Rectal smooth muscle tissue (tissue), 1 donor: Measurements from ENCODE around the gene NEUROG3.
"Not testable (repeated sequence)": the region's sequence is repeated elsewhere in the genome, so short reads cannot be mapped to it uniquely, and the experiment has no call there.

Experiments
- H3K27ac ChIP-seq: one replicate; pipeline ENCODE4 v1.7.0; 2013; ENCODE audit warnings: low read depth, low read length, inconsistent platforms
- H3K27me3 ChIP-seq: one replicate; pipeline ENCODE4 v1.7.0; 2013; ENCODE audit warnings: low read length; ENCODE audit not compliant: control insufficient read depth, insufficient read depth
- H3K36me3 ChIP-seq: one replicate; pipeline ENCODE4 v1.7.0; 2013; ENCODE audit warnings: low read length; ENCODE audit not compliant: control insufficient read depth, insufficient read depth
- H3K4me1 ChIP-seq: one replicate; pipeline ENCODE4 v1.7.0; 2013; ENCODE audit warnings: low read length; ENCODE audit not compliant: control insufficient read depth, insufficient read depth
- H3K4me3 ChIP-seq: one replicate; pipeline ENCODE4 v1.7.0; 2013; ENCODE audit warnings: low read length
- H3K9ac ChIP-seq: one replicate; pipeline ENCODE4 v1.7.0; 2013; ENCODE audit warnings: low read length

The NEUROG3 gene

GRCh38 chr10:69568472-69569395 is 4.5 kb downstream of the NEUROG3 start:
- Histone ChIP-seq H3K9ac (no peak overlapping the region), H3K27me3 (peaks cover 32% of the 10 kb centered on the region), H3K4me3 (no peak overlapping the region), H3K36me3 (no peaks in the 10 kb centered on the region), H3K4me1 (no peaks in the 10 kb centered on the region), H3K27ac (no peak overlapping the region)

- H3K9ac ChIP-seq = no peak overlapping the region
- no peak overlapping the region for H3K27ac ChIP-seq
- H3K36me3 ChIP-seq = no peaks in the 10 kb centered on the region
- H3K27me3 ChIP-seq = peaks cover 29% of the 10 kb centered on the region
- H3K4me1 ChIP-seq = no peaks in the 10 kb centered on the region
- H3K4me3 ChIP-seq = no peak overlapping the region
These were observed 5.3 kb downstream of the NEUROG3 start for GRCh38 chr10:69567920-69568319.

GRCh38 chr10:69562731-69563254 is 10.4 kb downstream of the NEUROG3 start:
- H3K9ac ChIP-seq = no peak overlapping the region
- H3K27ac ChIP-seq = no peak overlapping the region
- H3K36me3 ChIP-seq = no peaks in the 10 kb centered on the region
- H3K27me3 ChIP-seq = peaks cover 8% of the 10 kb centered on the region
- H3K4me1 ChIP-seq = no peaks in the 10 kb centered on the region
- no peak overlapping the region for H3K4me3 ChIP-seq

GRCh38 chr10:69559525-69559924 is 13.7 kb downstream of the NEUROG3 start:
- Histone ChIP-seq H3K27me3 (peaks cover 7% of the 10 kb centered on the region), H3K4me3 (no peak overlapping the region), H3K36me3 (no peaks in the 10 kb centered on the region), H3K27ac (no peak overlapping the region), H3K9ac (no peak overlapping the region), H3K4me1 (no peaks in the 10 kb centered on the region)

GRCh38 chr10:69558559-69558958 is 14.7 kb downstream of the NEUROG3 start:
- peaks cover 7% of the 10 kb centered on the region for H3K27me3 ChIP-seq
- no peak overlapping the region for H3K4me3 ChIP-seq
- no peak overlapping the region for H3K9ac ChIP-seq
- no peaks in the 10 kb centered on the region for H3K36me3 ChIP-seq
- H3K27ac ChIP-seq = no peak overlapping the region
- no peaks in the 10 kb centered on the region for H3K4me1 ChIP-seq

DNA sequence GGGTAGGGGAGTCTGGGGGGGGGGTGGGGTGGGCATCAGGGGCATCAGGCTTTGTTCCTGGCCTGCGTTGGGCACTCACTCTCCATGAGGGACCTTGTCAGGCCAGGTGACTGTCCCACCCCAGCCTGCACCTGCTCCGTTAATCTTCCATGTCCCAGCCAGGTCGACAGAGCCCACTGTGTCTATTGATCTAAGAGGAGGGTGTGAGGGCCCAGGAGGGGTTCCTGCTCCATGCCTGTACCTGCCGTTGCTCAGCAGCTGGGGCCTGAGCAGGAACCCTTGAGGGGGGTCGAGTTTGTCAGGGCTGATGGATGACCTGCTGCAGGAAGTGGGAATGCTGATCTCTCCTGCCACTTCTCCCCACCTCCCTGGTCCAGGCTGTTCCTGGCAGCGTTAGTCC is 18.6 kb downstream of the NEUROG3 start:
- H3K27me3 ChIP-seq = peaks cover 7% of the 10 kb centered on the region
- H3K27ac ChIP-seq = no peak overlapping the region
- no peaks in the 10 kb centered on the region for H3K4me1 ChIP-seq
- no peak overlapping the region for H3K9ac ChIP-seq
- H3K36me3 ChIP-seq = no peaks in the 10 kb centered on the region
- H3K4me3 ChIP-seq = no peak overlapping the region

- Histone ChIP-seq H3K4me3 (no peak overlapping the region), H3K36me3 (no peaks in the 10 kb centered on the region), H3K9ac (no peak overlapping the region), H3K27ac (no peak overlapping the region), H3K27me3 (peaks cover 5% of the 10 kb centered on the region), H3K4me1 (no peaks in the 10 kb centered on the region)
These were observed 19.9 kb downstream of the NEUROG3 start for GRCh38 chr10:69553328-69553727.

DNA sequence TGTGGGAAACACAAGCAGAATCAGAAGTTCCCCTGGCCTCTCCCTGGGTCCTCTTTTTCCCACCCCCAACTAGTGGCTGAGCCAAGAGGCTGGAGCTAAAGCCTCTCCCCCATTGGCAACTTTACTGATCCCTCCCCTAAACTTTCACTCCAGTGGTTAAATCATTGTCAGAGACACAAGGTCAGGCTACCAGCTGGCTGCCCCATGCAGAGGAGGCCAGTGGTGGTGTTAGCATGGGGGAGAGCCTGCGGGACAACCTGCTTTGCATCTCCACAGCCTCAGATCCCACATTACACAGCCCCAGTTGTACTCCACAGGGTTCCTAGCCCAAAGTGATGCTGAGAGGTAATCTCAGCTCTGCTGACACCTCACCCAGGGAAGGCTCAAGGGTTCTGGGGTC is 21.0 kb downstream of the NEUROG3 start:
- peaks cover 3% of the 10 kb centered on the region for H3K27me3 ChIP-seq
- H3K4me1 ChIP-seq = no peaks in the 10 kb centered on the region
- H3K9ac ChIP-seq = no peak overlapping the region

GRCh38 chr10:69549959-69550358 is 23.3 kb downstream of the NEUROG3 start:
- H3K9ac ChIP-seq = no peak overlapping the region
- H3K4me3 ChIP-seq = no peak overlapping the region
- no peaks in the 10 kb centered on the region for H3K4me1 ChIP-seq
- H3K27me3 ChIP-seq = peaks cover 3% of the 10 kb centered on the region
- H3K27ac ChIP-seq = no peak overlapping the region
- H3K36me3 ChIP-seq = no peaks in the 10 kb centered on the region

More for the DNA sequence above, 21.0 kb downstream of the NEUROG3 start:
- H3K36me3 ChIP-seq = no peaks in the 10 kb centered on the region
- no peak overlapping the region for H3K4me3 ChIP-seq
- no peak overlapping the region for H3K27ac ChIP-seq

DNA sequence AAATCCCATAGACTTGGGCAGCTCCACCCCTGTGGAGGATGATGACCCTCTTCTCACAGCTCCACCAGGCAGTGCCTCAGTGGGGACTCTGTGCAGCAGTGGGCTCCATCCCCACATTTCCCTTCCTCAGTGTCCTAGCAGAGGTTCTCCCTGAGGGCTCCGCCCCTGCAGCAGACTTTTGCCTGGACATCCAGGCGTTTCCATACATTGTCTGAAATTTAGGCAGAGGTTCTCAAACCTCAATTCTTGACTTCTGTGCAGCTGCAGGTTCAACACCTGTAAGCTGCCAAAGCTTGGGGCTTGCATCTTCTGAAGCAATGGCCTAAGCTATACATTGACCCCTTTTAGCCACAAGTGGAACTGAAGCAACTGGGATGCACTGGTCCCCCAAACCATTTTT is 31.8 kb downstream of the NEUROG3 start:
- Histone ChIP-seq H3K4me1 (no peaks in the 10 kb centered on the region), H3K27ac (no peak overlapping the region), H3K9ac (no peak overlapping the region), H3K27me3 (no peaks in the 10 kb centered on the region), H3K36me3 (no peaks in the 10 kb centered on the region), H3K4me3 (no peak overlapping the region)

DNA sequence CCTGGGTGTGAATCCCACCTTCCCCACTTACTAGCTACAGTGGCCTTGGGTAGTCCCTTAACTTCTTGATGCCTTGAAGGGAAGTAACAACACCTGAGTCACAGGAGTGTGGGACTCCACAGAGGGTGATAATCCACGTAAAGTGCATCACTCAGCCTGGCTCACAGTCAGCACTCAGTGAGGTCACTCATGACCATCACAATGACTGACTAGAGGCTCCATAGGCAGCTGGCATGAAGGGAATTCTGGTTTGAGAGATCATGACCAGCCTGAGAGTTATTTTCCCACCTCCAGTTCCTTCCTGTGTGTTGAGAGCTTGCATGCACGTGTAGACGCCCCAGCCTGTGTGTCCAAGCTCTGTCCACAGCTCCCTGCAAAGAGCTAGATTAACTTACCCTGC is 34.8 kb downstream of the NEUROG3 start:
- Histone ChIP-seq H3K27me3 (no peaks in the 10 kb centered on the region), H3K36me3 (no peaks in the 10 kb centered on the region), H3K27ac (no peak overlapping the region), H3K4me1 (no peaks in the 10 kb centered on the region), H3K4me3 (no peak overlapping the region), H3K9ac (no peak overlapping the region)

- Histone ChIP-seq H3K9ac (no peak overlapping the region), H3K4me1 (no peaks in the 10 kb centered on the region), H3K4me3 (no peak overlapping the region), H3K27me3 (no peaks in the 10 kb centered on the region), H3K27ac (no peak overlapping the region), H3K36me3 (no peaks in the 10 kb centered on the region)
These were observed 35.8 kb downstream of the NEUROG3 start for GRCh38 chr10:69537449-69537848.

DNA sequence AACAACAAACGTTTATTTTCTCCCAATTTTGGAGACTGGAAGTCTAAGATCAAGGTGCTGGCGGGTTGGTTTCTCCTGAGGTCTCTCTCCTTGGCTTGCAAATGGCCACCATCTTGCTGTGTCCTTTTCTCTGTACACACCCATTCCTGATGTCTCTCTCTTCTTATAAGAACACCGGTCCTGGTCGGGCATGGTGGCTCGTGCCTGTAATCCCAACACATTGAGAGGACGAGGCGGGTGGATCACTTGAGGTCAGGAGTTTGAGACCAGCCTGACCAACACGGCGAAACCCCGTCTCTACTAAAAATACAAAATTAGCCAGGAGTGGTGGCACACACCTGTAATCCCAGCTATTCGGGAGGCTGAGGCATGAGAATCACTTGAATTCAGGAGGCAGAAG is 36.7 kb downstream of the NEUROG3 start:
- H3K4me1 ChIP-seq, H3K27ac ChIP-seq, H3K9ac ChIP-seq, H3K4me3 ChIP-seq, H3K27me3 ChIP-seq, H3K36me3 ChIP-seq: not testable (repeated sequence)
